ENCODE results near the gene PIAS1.

Gene PIAS1

GRCh38 chr15:68184616-68185480 is 130.7 kb downstream of the PIAS1 start:
- no peak for DNase-seq (ENCODE audit: low read depth)
- no peak overlapping the region for H3K4me3 ChIP-seq (ENCODE audit: low read length)
- no peak for TF ChIP-seq CTCF (conservative IDR thresholded peaks at IDR 0.05; ENCODE audit: low read depth, low read length)

GRCh38 chr15:68186671-68187397 is 132.7 kb downstream of the PIAS1 start:
- DNase-seq (ENCODE audit: low read depth): no peak
- no peak overlapping the region for H3K4me3 ChIP-seq (ENCODE audit: low read length)
- TF ChIP-seq CTCF (conservative IDR thresholded peaks at IDR 0.05; ENCODE audit: low read depth, low read length): no peak

- H3K4me3 ChIP-seq (ENCODE audit: low read length): no peak overlapping the region
- peak; percentile 29 for DNase-seq (ENCODE audit: low read depth)
- TF ChIP-seq CTCF (conservative IDR thresholded peaks at IDR 0.05; ENCODE audit: low read depth, low read length): no peak
These were observed 133.4 kb downstream of the PIAS1 start for GRCh38 chr15:68187559-68187958.

- H3K4me3 ChIP-seq (ENCODE audit: low read length): no peak overlapping the region
- TF ChIP-seq CTCF (conservative IDR thresholded peaks at IDR 0.05; ENCODE audit: low read depth, low read length): no peak
- DNase-seq (ENCODE audit: low read depth): no peak
These were observed 134.5 kb downstream of the PIAS1 start for GRCh38 chr15:68188647-68189046.

GRCh38 chr15:68190048-68190447 is 135.9 kb downstream of the PIAS1 start:
- DNase-seq (ENCODE audit: low read depth): no peak
- no peak overlapping the region for H3K4me3 ChIP-seq (ENCODE audit: low read length)
- no peak for TF ChIP-seq CTCF (conservative IDR thresholded peaks at IDR 0.05; ENCODE audit: low read depth, low read length)

GRCh38 chr15:68191555-68191954 is 137.4 kb downstream of the PIAS1 start:
- no peak for DNase-seq (ENCODE audit: low read depth)
- no peak overlapping the region for H3K4me3 ChIP-seq (ENCODE audit: low read length)
- TF ChIP-seq CTCF (conservative IDR thresholded peaks at IDR 0.05; ENCODE audit: low read depth, low read length): no peak
